HG02588 (cell line): Measurements from ENCODE around the gene CITED4.

Experiments
- ATAC-seq: cut with Tn5 transposase; IDR thresholded peaks from one replicate; pipeline ENCODE4 v1.9.1; 2021; ENCODE audit warnings: mild to moderate bottlenecking, moderate library complexity; ENCODE audit not compliant: unreplicated experiment

The CITED4 gene

DNA sequence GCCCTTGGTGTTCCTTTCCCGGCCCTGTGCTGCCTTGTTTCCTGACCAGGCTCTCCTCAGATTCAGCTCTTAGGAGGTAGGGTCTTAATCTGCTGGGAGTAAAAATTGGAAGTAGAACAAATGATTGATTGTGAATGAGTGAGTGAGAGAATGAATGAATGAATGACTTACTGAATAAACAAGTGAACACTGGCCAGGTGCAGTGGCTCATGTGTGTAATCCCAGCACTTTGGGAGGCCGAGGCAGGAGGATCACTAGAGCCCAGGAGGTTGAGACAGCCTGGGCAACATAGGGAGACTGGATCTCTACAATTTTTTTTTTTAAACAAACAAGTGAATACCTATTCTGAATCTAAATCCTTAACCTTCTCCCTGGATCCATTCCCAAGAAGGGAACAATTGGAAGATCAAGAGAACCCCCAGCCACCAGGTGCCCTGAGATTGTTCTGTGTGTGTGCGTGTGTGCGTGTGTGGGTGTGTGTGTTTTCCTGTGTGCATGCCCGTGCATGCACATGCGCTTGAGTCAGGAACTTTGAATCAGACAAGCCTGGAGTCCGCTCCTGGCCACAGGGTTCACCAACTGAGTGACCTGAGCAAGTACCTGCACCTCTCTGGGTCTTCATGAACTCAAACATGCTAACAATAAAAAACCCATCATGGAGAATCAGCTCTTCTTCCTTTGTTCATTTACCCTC is 24.3 kb upstream of the CITED4 start:
- ATAC-seq = no peak

DNA sequence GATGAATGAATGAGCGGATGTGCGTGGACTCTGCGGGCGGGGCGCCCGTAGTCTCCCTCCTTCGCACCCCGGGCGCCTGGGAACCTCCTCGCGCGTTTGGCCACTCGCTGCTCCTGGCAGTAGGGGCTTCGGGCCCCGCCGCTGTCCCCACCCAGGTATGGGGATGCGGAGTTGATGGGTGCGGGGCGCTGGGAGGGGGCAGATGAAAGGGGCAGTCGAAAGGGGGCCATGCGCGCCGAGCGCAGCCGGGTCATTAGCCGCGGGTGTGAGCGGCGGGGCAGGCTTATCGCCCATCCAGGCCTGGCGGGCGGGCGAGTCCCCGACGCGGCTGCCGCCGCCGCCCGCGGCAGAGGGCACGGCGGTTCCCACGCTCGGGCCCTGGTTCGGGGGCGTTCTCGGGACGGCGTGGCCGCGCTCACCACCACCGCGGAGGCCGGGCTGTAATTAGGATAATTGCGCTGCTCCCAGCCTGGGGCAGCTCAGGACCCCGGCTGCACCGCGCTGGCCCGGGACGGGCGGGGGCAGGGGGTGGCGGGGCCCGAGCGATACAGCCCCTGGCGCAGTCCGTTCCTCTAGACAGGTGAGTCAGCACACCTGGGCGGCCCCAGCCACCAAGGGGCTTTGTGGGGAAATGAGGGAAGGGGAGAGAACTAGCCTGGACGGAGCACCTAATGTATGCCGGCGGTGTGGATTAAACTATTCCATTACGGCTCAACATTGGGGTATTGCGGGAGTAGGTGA is 22.1 kb upstream of the CITED4 start:
- no peak for ATAC-seq

DNA sequence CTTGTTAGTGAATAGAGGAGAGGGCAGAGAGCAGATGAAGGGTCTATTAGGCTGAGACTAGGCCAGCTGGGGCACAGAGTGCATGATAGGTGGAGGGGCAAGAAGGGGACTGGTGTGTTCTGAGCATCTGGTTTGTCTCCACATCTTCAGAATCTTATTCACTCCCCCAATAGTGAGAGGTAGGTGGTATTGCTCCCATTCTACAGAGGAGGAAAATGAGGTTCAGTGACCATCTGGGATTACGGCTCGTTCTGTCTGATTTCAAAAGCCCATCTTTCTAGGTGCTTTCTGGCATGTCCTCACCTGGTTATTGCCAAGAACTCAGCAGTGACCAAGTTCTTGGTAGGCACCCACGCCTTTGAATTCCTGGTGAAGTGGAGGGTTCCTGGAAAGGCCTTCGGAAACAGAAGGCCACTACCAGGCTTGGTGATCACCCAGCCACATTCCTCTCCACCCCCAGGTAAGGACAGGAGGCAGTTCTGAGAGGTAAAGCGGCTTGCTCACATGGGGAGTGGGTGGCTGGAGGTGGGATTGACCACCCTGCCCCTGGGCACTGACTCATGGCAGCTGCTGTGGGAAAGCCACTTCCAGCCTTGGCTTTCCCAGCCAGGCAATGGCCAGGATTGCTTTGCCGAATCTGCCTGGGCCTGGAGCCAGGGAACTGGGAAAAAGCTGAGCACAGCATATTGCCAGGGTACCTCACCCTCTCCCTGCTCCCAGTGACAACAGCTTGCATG is 18.8 kb upstream of the CITED4 start:
- no peak for ATAC-seq

DNA sequence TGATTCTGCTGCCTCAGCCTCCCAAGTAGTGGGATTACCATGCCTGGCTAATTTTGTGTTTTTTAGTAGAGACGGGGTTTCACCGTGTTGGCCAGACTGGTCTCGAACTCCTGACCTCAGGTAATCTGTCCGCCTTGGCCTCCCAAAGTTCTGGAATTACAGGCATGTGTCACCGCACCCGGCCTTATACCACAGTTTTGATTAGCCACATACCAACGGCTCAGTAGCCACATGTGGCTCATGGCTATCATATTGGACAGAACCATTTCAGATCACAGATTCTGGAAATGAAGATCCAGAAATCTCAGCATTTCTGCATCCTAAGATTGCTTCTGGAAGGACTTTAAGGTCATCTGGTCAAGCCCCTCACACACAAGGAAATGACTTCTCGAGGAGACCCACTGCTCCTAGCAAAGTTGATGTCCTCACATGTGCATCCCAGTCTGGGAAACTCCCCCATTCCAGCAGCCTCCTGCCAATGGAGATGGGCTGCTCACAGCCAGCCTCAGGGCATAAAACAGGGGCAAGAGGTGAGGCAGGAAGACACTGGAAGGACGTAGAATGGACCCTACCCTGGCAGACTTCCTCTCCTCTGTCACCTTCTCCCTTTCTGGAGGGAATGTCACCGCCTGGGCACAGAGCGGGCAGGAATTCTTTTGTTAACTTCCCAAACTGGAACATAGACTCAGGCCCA is 17.5 kb upstream of the CITED4 start:
- ATAC-seq = no peak

DNA sequence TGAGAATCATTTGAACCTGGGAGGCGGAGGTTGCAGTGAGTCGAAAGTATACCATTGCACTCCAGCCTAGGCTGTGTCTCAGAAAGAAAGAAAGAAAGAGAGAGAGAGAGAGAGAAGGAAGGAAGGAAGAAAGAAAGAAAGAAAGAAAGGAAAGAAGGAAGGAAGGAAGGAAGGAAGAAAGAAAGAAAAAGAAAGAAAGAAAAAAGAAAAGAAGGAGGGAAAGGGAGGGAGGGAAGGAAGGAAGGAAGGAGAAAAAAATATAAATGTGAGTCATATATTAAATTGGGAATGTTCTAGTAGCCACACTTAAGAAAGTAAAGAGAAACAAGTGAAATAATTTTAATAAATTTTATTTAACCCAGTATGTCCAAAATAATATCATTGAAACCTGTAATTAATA is 16.7 kb upstream of the CITED4 start:
- ATAC-seq = no peak

DNA sequence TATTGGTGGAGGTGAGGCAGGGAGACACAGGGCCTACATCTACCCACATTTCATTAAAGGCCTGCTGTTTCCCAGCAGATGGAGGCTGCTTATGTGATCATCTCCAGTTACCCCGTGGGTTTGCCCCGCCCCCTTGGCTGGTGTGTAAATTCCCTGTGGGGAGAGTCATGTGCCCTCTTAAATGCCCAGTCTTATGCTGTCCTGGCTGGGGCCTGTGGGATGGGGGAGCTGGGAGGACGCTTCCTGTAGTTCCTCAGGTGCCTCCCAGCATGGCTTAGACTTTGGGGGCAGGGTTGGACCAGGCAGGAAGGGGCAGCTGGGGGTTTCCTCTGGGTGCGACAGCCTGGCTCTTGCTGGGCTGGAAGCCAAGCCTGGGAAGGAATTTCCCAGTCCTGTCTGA is 15.5 kb upstream of the CITED4 start:
- ATAC-seq = no peak

DNA sequence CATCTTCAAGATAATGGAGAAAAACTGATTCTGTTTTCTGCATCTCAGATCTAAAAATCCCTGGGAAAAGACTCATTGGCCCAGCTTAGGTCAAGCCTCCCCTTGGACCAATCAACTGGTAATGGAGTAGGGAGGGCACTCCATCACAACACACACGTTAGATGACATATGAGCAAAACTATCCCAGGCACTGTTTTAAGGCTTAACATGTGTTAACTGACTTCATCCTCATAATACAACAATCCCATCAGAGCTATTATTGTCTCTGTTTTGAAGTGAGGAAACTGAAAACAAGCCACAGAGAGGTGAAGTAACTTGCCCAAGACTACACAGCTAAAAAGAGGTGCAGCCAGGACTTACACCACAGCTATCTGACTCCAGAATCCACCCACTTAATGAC is 14.7 kb upstream of the CITED4 start:
- no peak for ATAC-seq

DNA sequence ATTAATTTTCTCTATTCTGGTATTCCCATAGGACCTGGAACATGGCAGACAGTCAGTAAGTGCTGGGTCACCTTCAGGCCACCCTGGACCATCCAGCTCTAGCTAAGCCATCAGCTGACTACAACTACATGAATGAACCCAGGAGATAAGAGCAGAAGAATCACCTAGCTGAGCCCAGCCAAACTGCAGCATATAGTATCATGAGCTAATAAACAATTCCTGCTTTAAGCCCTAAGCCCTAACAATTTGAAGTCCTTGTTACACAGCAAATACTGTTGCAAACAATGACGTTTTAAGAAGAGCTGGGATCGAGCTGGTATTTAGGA is 14.2 kb upstream of the CITED4 start:
- no peak for ATAC-seq

DNA sequence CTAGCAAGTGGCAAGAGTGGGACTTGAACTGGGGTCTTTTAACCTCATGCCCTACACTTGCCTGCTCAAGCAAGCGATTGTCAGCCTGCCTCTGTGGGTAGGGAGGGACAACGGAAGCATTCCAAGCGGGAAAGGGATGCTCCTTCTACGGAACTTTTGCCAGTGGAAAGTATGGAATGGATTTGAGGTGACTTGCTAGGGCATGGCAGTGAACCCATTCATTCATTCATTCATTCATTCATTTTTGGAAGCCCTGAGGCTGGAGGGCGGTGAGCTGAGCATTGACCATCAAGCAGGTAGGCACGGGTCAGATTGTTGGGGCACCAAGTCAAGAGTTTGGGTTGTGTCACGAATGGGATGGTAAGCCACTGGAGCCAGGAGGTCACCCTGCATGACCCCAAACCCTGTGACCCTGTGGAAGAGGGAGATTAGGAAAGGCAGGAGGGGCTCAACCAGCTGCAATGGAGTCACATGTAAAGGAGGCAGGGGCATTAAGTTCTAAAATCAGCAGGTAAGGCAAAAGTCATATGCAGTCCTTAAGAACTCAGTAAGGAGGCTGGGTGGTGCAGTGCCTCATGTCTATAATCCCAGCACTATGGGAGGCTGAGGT is 11.8 kb upstream of the CITED4 start:
- ATAC-seq = no peak

DNA sequence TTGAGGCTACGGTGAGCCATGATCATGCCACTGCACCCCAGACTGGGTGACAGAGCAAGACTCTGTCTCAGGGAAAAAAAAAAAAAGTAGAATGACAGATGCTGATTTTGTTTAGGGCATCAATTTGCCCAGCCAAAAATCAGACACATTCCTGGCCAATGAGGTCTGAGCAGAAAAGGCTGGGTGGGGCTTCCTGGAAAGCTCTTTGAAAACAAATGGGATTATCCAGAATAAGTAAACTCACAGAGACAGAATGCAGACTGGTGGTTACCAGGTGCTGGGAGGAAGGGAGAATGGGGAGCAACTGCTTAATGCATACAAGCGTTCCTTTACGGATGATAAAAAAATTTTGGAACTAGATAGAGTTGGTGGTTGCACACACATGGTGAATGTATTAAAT is 10.1 kb upstream of the CITED4 start:
- ATAC-seq = no peak

DNA sequence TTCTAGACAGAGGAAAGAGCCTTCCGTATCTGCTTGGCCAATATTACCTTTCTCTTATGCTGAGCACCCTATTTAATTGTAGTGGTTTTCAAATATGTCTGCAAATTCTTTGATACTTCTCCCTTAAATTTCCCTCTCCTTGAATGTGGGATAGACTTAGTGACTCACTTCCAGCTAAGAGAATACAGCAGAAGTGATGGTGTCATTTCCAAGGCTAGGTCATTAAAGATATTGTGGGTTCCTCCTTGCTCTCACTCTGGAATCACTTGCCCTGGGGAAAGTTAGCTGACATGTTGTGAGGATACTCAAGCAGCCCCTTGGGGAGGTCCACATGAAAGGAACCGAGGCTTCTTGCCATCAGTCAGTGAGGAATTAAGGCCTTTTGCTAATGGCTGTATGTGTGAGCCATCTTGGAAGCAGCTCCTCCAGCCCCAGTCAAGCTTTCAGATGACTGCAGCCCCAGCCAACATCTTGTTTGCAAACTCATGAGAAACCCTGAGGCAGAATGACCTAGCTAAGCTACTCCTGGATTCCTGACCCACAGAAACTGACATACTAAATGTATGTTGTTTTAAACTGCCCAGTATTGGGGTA is 8.1 kb upstream of the CITED4 start:
- ATAC-seq = no peak

DNA sequence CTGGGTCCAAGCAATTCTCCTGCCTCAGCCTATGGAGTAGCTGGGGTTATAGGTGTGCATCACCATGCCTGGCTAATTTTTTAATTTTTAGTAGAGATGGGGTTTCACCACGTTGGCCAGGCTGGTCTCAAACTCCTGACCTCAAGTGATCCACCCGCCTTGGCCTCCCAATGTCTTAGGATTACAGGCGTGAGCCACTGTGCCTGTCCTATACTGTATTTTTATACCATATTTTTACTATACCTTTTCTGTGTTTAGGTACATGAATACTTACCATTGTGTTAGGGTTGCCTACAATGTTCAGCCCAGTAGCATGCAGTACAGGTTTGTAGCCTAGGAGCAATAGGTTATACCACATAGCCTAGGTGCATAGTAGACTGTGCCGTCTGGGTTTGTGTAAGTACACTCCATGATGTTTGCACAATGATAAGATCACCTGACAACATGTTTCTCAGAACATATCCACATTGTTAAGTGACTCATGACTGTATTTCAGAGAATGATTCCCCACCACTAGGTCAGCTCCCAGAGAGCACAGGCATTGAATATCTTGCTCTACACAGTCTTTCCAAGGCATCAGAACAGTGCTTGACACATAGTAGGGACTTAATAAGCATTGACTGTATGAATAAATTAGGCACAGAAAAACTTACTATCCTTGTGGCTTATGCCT is 6.0 kb upstream of the CITED4 start:
- ATAC-seq = no peak

DNA sequence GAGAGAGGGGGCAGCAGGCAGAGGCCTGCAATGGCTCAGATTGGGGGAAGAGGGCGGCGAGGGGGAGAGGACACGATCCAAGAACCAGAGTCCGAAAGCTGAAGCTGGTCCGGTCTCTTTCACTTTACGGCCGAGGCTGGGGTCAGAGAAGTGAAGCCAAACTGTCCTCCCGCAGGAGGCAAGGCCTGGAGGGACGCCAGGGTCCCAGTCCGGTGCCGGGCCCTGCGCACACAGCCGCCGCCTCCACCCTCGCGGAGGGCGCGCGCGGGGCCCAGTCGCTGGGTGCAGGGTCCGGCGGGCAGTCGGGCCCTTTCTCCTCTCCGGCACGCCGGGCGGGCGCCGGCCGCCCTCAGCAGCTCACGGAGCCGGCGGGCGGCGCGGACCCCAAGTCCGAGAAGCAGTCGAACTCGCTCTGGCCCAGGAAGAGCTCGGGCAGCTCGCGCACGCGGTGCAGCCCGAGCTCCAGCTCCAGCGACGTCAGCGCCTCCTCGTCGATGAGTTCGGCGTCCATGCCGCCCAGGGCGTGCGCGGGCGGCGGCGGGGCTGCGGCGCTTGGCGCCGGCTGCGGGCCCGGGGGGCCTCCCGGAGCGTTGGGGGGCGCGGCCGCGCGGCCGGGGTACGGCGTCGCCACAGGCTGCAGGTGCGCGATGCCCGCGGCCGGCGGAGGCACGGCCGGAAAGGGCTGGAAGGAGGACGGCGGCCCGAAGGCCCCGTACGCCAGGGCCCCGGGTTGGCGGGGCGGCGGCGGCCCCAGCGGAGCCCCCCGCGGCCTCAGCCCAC is 749 bp downstream of the CITED4 start:
- ATAC-seq = peak; percentile 9

DNA sequence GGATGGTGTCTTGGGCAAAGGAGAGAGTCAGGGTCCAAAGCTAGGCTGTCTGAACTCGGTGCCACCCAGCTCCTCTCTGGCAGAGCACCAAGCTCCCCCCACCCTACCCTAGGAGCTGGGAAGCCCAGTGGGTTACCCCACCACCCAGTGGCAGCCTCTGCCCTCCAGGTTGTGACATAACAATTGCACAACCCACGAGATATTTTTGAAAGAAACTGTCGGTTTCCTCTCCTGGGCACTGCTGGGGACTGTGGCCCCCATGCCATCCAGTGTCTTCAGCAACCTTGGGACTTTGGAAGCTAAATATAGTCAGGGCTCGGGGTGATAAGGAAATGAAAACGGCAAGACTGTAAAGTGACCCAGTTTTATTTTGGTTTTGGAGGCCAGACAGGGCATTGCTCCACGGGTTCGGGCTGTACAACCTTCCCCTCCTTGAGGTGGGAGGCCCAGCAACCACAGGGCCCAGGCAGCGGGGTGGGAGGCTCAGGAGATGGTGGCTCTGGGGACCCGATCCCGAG is 1.4 kb downstream of the CITED4 start:
- no peak for ATAC-seq

DNA sequence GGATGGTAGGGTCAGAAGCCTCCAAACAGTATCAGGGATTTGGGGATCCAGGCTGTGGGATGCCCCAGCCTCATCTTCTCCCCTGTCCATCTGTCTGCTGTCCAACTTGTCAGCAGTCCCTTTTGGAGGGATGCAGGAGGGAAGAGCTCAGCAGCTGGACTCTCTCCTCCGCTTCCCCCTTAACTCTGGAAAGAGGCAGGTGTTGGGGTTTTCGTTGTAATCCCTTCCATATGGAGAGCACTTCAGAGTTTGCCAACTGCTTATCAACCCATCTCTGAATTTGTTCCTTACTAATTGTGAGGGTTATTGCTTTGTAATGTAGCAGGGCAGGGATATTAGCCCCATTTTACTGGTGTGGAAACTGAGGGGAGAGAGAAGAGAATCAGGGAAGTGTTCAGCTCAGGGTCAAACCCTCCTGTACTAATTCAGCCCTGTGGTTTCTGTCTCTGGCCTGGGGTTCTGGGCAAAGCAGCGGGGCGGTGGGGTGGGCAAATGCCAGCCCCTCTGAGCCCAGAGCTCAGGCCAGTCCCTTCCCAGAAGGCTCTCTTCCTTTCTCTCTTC is 3.2 kb downstream of the CITED4 start:
- ATAC-seq = no peak

DNA sequence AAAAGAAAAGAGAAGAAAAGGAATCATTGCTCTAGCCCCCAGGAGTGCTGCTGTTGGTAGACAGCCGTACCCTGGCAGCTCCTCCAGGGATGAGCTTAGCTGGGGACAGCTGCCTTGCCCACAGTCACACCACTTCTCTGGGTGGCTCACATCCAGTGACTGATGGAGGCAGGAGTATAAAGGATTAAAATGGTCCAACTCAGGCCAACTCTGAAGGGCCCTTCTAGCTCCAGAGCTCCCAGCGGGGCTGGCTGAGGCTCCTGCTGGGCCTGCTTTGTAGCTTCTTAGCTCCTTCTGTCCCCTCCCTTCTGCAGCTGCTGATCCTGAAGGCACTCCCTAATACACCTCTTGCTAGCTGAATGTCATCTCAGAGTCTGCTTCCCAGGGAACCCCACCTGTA is 4.4 kb downstream of the CITED4 start:
- ATAC-seq = no peak

DNA sequence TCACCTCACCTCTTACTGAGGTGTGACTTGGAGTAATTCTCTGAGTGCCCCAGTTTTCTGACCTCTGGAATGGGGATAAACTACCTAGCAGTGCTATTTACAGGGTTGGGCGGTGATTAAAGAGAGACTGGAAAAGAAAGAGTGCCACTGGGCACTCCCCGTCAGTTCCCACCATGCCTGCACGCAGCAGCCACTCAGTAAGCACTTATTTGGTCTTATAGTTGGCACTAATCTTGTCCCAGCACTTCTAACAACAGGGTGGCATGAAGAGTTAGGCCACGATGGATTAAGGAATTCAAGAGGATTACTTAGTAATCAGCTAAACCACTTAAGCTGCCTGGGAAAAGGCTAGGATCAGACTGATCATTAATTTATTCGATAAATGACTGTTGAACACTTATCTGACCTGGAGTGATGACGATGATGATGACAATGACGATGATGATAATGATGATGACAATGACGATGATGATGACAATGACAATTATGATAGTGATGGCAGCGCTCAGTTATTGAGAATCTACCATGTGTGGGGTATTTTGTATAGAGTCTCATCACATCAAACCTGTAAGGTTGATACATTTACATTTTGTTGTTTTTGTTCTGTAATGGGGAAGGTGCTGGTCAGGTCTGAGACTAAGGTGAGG is 5.4 kb downstream of the CITED4 start:
- no peak for ATAC-seq

DNA sequence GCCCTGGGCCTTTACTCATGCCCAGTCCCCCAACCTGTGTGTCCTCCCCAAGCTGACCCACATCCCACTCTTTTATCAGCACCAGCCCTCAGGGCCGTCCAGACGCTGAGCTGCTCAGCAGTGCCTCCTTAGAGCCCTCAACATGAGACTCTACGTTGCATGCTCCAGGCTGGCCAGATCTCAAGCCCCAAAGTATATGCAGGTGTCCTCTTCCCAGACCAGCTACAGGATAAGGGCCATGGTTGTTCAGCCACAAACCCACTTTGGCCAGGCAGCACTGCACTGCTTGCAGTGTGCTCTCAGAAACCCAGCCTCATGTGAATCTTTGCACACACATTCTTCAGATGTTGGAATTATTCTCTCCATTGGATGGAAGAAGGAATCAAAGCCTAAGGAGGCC is 6.0 kb downstream of the CITED4 start:
- ATAC-seq = no peak
